ENCODE measurements around the gene ZFP91.

GRCh38 chr11:58615559-58615958, 36.7 kb downstream of the ZFP91 start:
- TF ChIP-seq CTCF (conservative IDR thresholded peaks at IDR 0.05; ENCODE audit: low read depth, low read length) (no peak), EZH2 (IDR thresholded peaks at IDR 0.05; ENCODE audit: borderline replicate concordance, low read depth, low read length, poor library complexity, severe bottlenecking) (no peak)
